Measurements from ENCODE around the gene MAMDC4. TPM values are rescaled to one million over a fixed set of nuclear protein-coding genes. Genes with fewer than 3 reads are reported as not detected.
A peak's percentile ranks its signal among the peaks of the same experiment; 100 is the strongest.

Gene MAMDC4
- total RNA-seq, 1 donor from 2014 or later, result 22.6 TPM

DNA sequence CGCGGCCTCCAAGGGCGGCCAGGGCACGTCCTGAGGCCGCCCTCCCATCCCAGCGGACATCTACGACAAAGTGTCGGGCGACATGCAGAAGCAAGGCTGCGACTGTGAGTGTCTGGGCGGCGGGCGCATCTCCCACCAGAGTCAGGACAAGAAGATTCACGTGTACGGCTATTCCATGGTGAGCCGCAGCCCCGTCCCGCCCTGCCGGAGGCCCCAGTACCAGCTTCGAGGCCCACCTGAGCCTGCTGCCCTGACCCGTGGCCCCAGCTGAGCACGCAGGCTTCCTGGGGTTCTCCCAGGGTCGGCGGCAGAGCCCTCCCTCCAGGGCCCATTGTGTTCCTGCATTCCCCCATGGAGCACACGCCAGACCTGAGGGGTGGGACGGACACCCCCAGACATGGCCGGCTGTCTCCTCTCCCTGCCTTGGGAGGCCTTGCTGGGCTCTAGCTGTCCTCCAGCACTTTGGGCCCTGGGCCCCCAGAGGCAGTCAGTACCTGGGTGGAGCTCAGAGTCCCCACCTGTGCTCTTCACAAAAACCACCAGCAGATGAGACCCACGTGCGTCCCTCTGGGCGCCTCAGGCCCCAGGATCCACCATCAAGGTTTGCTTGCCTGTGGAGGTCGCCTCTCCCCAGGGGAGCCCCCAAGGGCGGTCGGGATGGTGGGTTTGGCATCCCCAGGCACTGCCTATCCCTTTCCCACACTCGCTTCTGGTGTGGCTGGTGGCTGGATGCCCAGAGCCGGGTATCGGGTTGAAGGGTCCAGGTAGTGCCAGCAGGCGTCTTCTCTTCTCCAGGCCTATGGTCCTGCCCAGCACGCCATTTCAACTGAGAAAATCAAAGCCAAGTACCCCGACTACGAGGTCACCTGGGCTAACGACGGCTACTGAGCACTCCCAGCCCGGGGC, 1.9 kb upstream of the MAMDC4 start:
- peaks cover 7% of the 10 kb centered on the region for H3K4me1 Mint-ChIP-seq
- DNase-seq (ENCODE audit: low spot score in 2 of 2, unreplicated experiment in 2 of 2), result no peak
- H3K4me3 Mint-ChIP-seq, result peak overlapping the region; percentile 94
- peaks cover 2% of the 10 kb centered on the region for H3K36me3 Mint-ChIP-seq
- TF ChIP-seq, protein P1, sequence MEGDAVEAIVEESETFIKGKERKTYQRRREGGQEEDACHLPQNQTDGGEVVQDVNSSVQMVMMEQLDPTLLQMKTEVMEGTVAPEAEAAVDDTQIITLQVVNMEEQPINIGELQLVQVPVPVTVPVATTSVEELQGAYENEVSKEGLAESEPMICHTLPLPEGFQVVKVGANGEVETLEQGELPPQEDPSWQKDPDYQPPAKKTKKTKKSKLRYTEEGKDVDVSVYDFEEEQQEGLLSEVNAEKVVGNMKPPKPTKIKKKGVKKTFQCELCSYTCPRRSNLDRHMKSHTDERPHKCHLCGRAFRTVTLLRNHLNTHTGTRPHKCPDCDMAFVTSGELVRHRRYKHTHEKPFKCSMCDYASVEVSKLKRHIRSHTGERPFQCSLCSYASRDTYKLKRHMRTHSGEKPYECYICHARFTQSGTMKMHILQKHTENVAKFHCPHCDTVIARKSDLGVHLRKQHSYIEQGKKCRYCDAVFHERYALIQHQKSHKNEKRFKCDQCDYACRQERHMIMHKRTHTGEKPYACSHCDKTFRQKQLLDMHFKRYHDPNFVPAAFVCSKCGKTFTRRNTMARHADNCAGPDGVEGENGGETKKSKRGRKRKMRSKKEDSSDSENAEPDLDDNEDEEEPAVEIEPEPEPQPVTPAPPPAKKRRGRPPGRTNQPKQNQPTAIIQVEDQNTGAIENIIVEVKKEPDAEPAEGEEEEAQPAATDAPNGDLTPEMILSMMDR (IDR thresholded peaks at IDR 0.05; ENCODE audit: unreplicated experiment), result no peak
- H3K27ac Mint-ChIP-seq, result peak overlapping the region; percentile 95
- H3K27me3 Mint-ChIP-seq (ENCODE audit: low read depth), result peaks cover 14% of the 10 kb centered on the region
- no peaks in the 10 kb centered on the region for H3K9me3 Mint-ChIP-seq

DNA sequence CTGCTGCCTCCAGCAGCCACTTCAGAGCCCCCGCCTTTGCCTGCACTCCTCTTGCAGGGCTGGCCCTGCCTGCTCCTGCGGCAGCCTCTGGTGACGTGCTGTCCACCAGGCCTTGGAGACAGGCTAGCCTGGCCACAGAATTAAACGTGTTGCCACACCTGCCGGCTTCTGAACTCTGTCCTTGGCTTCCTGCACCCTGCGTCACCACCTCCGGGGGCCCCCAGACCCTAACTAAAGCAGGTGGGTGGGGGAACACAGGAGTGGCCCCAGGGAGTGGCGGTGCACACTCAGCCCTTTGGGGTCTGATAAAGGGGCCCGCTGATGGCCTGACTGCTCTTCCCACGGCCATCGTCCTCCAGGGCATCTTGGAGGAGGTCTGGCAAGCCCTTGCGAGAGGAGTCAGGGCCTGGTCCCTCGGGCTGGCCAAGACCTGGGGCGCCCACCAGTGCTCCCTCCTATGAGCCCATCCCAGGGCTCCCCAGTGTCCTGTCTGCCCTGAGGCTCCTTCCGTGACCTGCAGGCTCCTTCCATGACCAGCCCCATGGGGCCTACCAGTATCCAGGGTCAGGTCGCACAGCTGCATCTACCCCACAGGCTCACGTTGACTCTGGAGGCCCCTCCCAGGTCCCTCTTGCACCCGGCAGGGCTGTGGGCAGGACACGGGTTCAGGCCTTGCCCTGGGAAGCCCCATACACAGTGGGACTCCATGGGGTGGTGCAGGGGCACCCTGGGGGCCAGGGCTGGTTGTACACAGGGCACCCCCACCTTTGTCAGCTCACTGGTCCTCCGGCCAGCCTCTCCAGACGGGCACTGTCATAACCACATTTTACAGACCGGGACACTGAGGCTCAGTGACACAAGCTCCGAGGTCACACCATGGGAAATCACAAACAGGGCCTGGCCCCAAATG, 1.0 kb upstream of the MAMDC4 start:
- Mint-ChIP-seq H3K4me1 (peaks cover 7% of the 10 kb centered on the region), H3K36me3 (peaks cover 2% of the 10 kb centered on the region), H3K27ac (no peak overlapping the region), H3K4me3 (peak overlapping the region; percentile 94), H3K27me3 (ENCODE audit: low read depth) (peaks cover 12% of the 10 kb centered on the region), H3K9me3 (no peaks in the 10 kb centered on the region)
- no peak for DNase-seq (ENCODE audit: low spot score in 2 of 2, unreplicated experiment in 2 of 2)
- TF ChIP-seq, protein P1 (IDR thresholded peaks at IDR 0.05; ENCODE audit: unreplicated experiment), result no peak

DNA sequence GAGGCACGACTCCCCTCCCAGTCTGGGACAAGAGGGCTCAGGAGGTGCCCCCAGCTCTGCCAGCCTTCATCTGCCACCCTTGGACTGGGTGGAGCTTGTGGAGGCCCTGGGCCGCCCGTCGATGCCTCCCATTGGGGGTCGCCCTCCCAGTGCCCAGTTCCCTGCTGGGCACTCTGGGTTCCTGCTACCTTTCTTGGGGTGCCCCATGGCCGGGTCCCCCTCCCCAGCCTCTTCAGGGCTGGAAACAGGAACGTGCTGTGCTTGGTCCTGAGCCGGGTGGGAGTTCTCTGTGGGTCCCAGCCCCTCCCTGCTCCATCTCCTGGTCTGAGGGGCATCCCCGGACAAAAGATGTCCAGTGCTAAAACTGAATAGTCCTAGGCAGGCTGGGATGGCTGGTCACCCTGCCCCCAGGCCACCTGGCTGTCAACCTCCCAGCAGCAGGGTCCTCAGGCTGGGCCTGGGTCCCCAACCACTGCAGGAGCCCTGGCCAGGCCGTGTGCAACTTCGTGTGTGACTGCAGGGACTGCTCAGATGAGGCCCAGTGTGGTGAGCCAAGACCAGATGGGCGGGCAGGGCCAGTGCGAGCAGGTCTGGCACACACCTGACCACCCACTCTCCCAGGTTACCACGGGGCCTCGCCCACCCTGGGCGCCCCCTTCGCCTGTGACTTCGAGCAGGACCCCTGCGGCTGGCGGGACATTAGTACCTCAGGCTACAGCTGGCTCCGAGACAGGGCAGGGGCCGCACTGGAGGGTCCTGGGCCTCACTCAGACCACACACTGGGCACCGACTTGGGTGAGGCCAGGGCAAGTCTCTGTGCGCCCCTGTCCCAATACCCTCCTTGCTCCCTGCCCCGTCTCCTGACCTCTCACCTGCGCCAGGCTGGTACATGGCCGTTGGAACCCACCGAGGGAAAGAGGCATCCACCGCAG, 784 bp downstream of the MAMDC4 start:
- DNase-seq (ENCODE audit: low spot score in 2 of 2, unreplicated experiment in 2 of 2), result peak in 1 of 2 experiments; percentile 13
- no peak overlapping the region for H3K4me3 Mint-ChIP-seq
- no peaks in the 10 kb centered on the region for H3K9me3 Mint-ChIP-seq
- H3K27me3 Mint-ChIP-seq (ENCODE audit: low read depth), result peaks cover under 1% of the 10 kb centered on the region
- TF ChIP-seq, protein P1 (IDR thresholded peaks at IDR 0.05; ENCODE audit: unreplicated experiment), result no peak
- no peaks in the 10 kb centered on the region for H3K36me3 Mint-ChIP-seq
- H3K4me1 Mint-ChIP-seq, result peaks cover 5% of the 10 kb centered on the region
- no peak overlapping the region for H3K27ac Mint-ChIP-seq

DNA sequence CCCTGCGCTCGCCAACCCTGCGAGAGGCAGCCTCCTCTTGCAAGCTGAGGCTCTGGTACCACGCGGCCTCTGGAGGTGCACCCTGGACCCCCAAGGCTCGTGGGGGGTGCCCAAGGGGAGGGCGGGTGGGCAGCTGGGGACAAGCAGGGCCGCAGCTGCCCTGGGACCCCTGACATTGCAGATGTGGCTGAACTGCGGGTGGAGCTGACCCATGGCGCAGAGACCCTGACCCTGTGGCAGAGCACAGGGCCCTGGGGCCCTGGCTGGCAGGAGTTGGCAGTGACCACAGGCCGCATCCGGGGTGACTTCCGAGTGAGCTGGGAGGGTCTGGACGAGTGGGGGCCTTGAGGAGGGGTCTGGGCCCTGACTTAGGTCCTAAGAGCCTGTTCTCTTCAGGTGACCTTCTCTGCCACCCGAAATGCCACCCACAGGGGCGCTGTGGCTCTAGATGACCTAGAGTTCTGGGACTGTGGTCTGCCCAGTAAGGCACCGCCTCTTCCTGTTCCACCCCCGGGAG, 1.5 kb downstream of the MAMDC4 start:
- Mint-ChIP-seq H3K9me3 (no peaks in the 10 kb centered on the region), H3K27ac (no peak overlapping the region), H3K4me3 (no peak overlapping the region), H3K4me1 (peaks cover 5% of the 10 kb centered on the region), H3K36me3 (no peaks in the 10 kb centered on the region), H3K27me3 (ENCODE audit: low read depth) (no peaks in the 10 kb centered on the region)
- DNase-seq (ENCODE audit: low spot score in 2 of 2, unreplicated experiment in 2 of 2), result no peak
- TF ChIP-seq, protein P1 (IDR thresholded peaks at IDR 0.05; ENCODE audit: unreplicated experiment), result no peak
